ENCODE results near the gene RUFY3. TPM values are rescaled to one million over a fixed set of nuclear protein-coding genes. Genes with fewer than 3 reads are reported as not detected.

Gene RUFY3
- total RNA-seq, result 10 to 100 TPM; 38.3 to 40.9 TPM

GRCh38 chr4:70721747-70722146, at the start of gene RUFY3:
TSS of gene RUFY3 (plus strand) at chr4:70721964. CDS start at chr4:70722574, 610 bp downstream.

GRCh38 chr4:70687821-70688794, 33.7 kb upstream of the RUFY3 start, which contains the start of gene UTP3:
TSS of gene UTP3 (plus strand) at chr4:70688532. CDS start at chr4:70688678, 146 bp downstream.

GRCh38 chr4:70839589-70840093, 117.9 kb downstream of the RUFY3 start, which contains the start of gene GRSF1:
TSS of gene GRSF1 (minus strand) at chr4:70839890. CDS start at chr4:70839827, 63 bp downstream.

Other genes starting within 250 kb of the RUFY3 start
- not detected for gene MUC7, start 249.8 kb upstream of the RUFY3 start, total RNA-seq
- gene AMTN, start 203.4 kb upstream of the RUFY3 start, total RNA-seq, result not detected
- gene AMBN, start 129.7 kb upstream of the RUFY3 start, total RNA-seq, result not detected
- gene ENAM, start 93.2 kb upstream of the RUFY3 start, total RNA-seq, result 1 to 10 TPM in 1 of 2 experiments, under 1 TPM in 1; 0.76 to 1.2 TPM
- under 1 TPM; 0.78 to 0.99 TPM for gene JCHAIN, start 55.5 kb upstream of the RUFY3 start, total RNA-seq
- gene UTP3, start 33.4 kb upstream of the RUFY3 start, total RNA-seq, result 10 to 100 TPM; 49.3 to 52.1 TPM
- 10 to 100 TPM; 70.1 to 75.3 TPM for gene GRSF1, start 117.9 kb downstream of the RUFY3 start, total RNA-seq
- 10 to 100 TPM; 16.2 to 17.0 TPM for gene MOB1B, start 180.4 kb downstream of the RUFY3 start, total RNA-seq

Data from activated naive CD4-positive, alpha-beta T cell treated with anti-CD3 and anti-CD28 coated beads, Interleukin-2, amount 10 ng/mL, durations not matched to agents 5 hours and 36 hours (primary cell).